Measurements from ENCODE around the gene SUZ12.
"Not testable (repeated sequence)": the region's sequence is repeated elsewhere in the genome, so short reads cannot be mapped to it uniquely, and the experiment has no call there.

Gene SUZ12

GRCh38 chr17:31916491-31917064 is 20.2 kb upstream of the SUZ12 start:
- Histone ChIP-seq H3K4me2 (ENCODE audit: low read length) (no peak overlapping the region), H2AFZ (ENCODE audit: low read length) (no peak overlapping the region)

GRCh38 chr17:31917065-31917529 is 19.7 kb upstream of the SUZ12 start:
- TF ChIP-seq CTCF (IDR thresholded peaks at IDR 0.05; ENCODE audit: low read length) (no peak), EZH2 (IDR thresholded peaks at IDR 0.05; ENCODE audit: borderline replicate concordance, low read length) (no peak)
- no peak overlapping the region for H3K27ac ChIP-seq (ENCODE audit: low read depth, low read length, poor library complexity, severe bottlenecking)
- no peak overlapping the region for H3K4me3 ChIP-seq (ENCODE audit: low read depth, low read length, poor library complexity, severe bottlenecking)
- H3K79me2 ChIP-seq (ENCODE audit: insufficient read depth, low read length), result no peaks in the 10 kb centered on the region
- H3K9me3 ChIP-seq (ENCODE audit: low read length), result no peaks in the 10 kb centered on the region
- no peaks in the 10 kb centered on the region for H3K36me3 ChIP-seq (ENCODE audit: insufficient read depth, low read length)
- H3K9me2 ChIP-seq (ENCODE audit: low read depth, low read length), result no peaks in the 10 kb centered on the region
- H3K9ac ChIP-seq (ENCODE audit: low read length), result no peak overlapping the region
- H4K20me1 ChIP-seq (ENCODE audit: insufficient read depth, low read length), result no peaks in the 10 kb centered on the region
- H3K27me3 ChIP-seq (ENCODE audit: insufficient read depth, low read length), result no peaks in the 10 kb centered on the region; the same call in 1 of the 2 replicates
- H2AFZ ChIP-seq (ENCODE audit: low read length), result no peak overlapping the region
- no peak overlapping the region for H3K4me2 ChIP-seq (ENCODE audit: low read length)
- no peaks in the 10 kb centered on the region for H3F3A ChIP-seq (ENCODE audit: insufficient read depth, low read length)
- peaks cover 18% of the 10 kb centered on the region for H3K4me1 ChIP-seq (ENCODE audit: insufficient read depth, low read length, severe bottlenecking)

More at GRCh38 chr17:31916491-31917064, 20.2 kb upstream of the SUZ12 start:
- Histone ChIP-seq H3K36me3 (ENCODE audit: insufficient read depth, low read length) (no peaks in the 10 kb centered on the region), H3K9me2 (ENCODE audit: low read depth, low read length) (no peaks in the 10 kb centered on the region), H4K20me1 (ENCODE audit: insufficient read depth, low read length) (no peaks in the 10 kb centered on the region), H3K27ac (ENCODE audit: low read depth, low read length, poor library complexity, severe bottlenecking) (no peak overlapping the region), H3K79me2 (ENCODE audit: insufficient read depth, low read length) (no peaks in the 10 kb centered on the region), H3K9me3 (ENCODE audit: low read length) (no peaks in the 10 kb centered on the region), H3F3A (ENCODE audit: insufficient read depth, low read length) (no peaks in the 10 kb centered on the region), H3K4me3 (ENCODE audit: low read depth, low read length, poor library complexity, severe bottlenecking) (no peak overlapping the region), H3K9ac (ENCODE audit: low read length) (no peak overlapping the region), H3K27me3 (ENCODE audit: insufficient read depth, low read length) (no peaks in the 10 kb centered on the region; the same call in 1 of the 2 replicates), H3K4me1 (ENCODE audit: insufficient read depth, low read length, severe bottlenecking) (peaks cover 18% of the 10 kb centered on the region)
- no peak for TF ChIP-seq CTCF (IDR thresholded peaks at IDR 0.05; ENCODE audit: low read length)
- no peak for TF ChIP-seq EZH2 (IDR thresholded peaks at IDR 0.05; ENCODE audit: borderline replicate concordance, low read length)

GRCh38 chr17:31917721-31918120 is 19.1 kb upstream of the SUZ12 start:
- H3K4me1 ChIP-seq (ENCODE audit: insufficient read depth, low read length, severe bottlenecking), result peaks cover 13% of the 10 kb centered on the region
- not testable (repeated sequence) for H3K27me3 ChIP-seq (ENCODE audit: insufficient read depth, low read length); H3K9me3 ChIP-seq (ENCODE audit: low read length); H3K4me2 ChIP-seq (ENCODE audit: low read length); H3F3A ChIP-seq (ENCODE audit: insufficient read depth, low read length); H3K9ac ChIP-seq (ENCODE audit: low read length); H3K36me3 ChIP-seq (ENCODE audit: insufficient read depth, low read length); H4K20me1 ChIP-seq (ENCODE audit: insufficient read depth, low read length); H3K9me2 ChIP-seq (ENCODE audit: low read depth, low read length); H3K27ac ChIP-seq (ENCODE audit: low read depth, low read length, poor library complexity, severe bottlenecking); H2AFZ ChIP-seq (ENCODE audit: low read length); H3K79me2 ChIP-seq (ENCODE audit: insufficient read depth, low read length); H3K4me3 ChIP-seq (ENCODE audit: low read depth, low read length, poor library complexity, severe bottlenecking)

GRCh38 chr17:31918701-31919128 is 18.1 kb upstream of the SUZ12 start:
- Histone ChIP-seq H3K36me3 (ENCODE audit: insufficient read depth, low read length) (no peaks in the 10 kb centered on the region), H3K9me3 (ENCODE audit: low read length) (no peaks in the 10 kb centered on the region), H3K4me1 (ENCODE audit: insufficient read depth, low read length, severe bottlenecking) (peaks cover 4% of the 10 kb centered on the region), H3K27me3 (ENCODE audit: insufficient read depth, low read length) (no peaks in the 10 kb centered on the region; the same call in 1 of the 2 replicates), H3F3A (ENCODE audit: insufficient read depth, low read length) (no peaks in the 10 kb centered on the region), H3K4me2 (ENCODE audit: low read length) (no peak overlapping the region), H3K79me2 (ENCODE audit: insufficient read depth, low read length) (no peaks in the 10 kb centered on the region), H3K27ac (ENCODE audit: low read depth, low read length, poor library complexity, severe bottlenecking) (no peak overlapping the region), H3K4me3 (ENCODE audit: low read depth, low read length, poor library complexity, severe bottlenecking) (no peak overlapping the region), H4K20me1 (ENCODE audit: insufficient read depth, low read length) (no peaks in the 10 kb centered on the region), H3K9ac (ENCODE audit: low read length) (no peak overlapping the region), H2AFZ (ENCODE audit: low read length) (no peak overlapping the region), H3K9me2 (ENCODE audit: low read depth, low read length) (no peaks in the 10 kb centered on the region)
- TF ChIP-seq CTCF (IDR thresholded peaks at IDR 0.05; ENCODE audit: low read length) (no peak), EZH2 (IDR thresholded peaks at IDR 0.05; ENCODE audit: borderline replicate concordance, low read length) (no peak)
